GM03348 (cell line): ENCODE results near the gene HES5.

Source experiments
- DNase-seq: peaks from one replicate; pipeline ENCODE4 v3.0.0; 2012; ENCODE audit warnings: low spot score

HES5 gene

GRCh38 chr1:2499986-2500596 is 30.0 kb downstream of the HES5 start:
- DNase-seq, result no peak

- no peak for DNase-seq
Observed at GRCh38 chr1:2499260-2499659, 30.8 kb downstream of the HES5 start.

- DNase-seq, result no peak
Observed at GRCh38 chr1:2498648-2499047, 31.4 kb downstream of the HES5 start.

GRCh38 chr1:2497891-2498290 is 32.2 kb downstream of the HES5 start:
- no peak for DNase-seq

- DNase-seq, result no peak
Observed at GRCh38 chr1:2496746-2497145, 33.3 kb downstream of the HES5 start.

- DNase-seq, result no peak
Observed at GRCh38 chr1:2496087-2496622, 33.9 kb downstream of the HES5 start.

- DNase-seq, result no peak
Observed at GRCh38 chr1:2495546-2495945, 34.5 kb downstream of the HES5 start.

GRCh38 chr1:2495026-2495425 is 35.0 kb downstream of the HES5 start:
- DNase-seq, result no peak

- DNase-seq, result peak; percentile 76
Observed at GRCh38 chr1:2494323-2494693, 35.8 kb downstream of the HES5 start.

GRCh38 chr1:2493691-2494322 is 36.3 kb downstream of the HES5 start:
- no peak for DNase-seq

GRCh38 chr1:2493218-2493617 is 36.8 kb downstream of the HES5 start:
- no peak for DNase-seq

- DNase-seq, result no peak
Observed at GRCh38 chr1:2492091-2492490, 38.0 kb downstream of the HES5 start.

GRCh38 chr1:2489615-2490014 is 40.4 kb downstream of the HES5 start:
- no peak for DNase-seq

GRCh38 chr1:2488688-2489087 is 41.4 kb downstream of the HES5 start:
- no peak for DNase-seq

GRCh38 chr1:2486558-2486957 is 43.5 kb downstream of the HES5 start:
- no peak for DNase-seq

- no peak for DNase-seq
Observed at GRCh38 chr1:2486041-2486440, 44.0 kb downstream of the HES5 start.

- no peak for DNase-seq
Observed at GRCh38 chr1:2483970-2484369, 46.1 kb downstream of the HES5 start.

- DNase-seq, result no peak
Observed at GRCh38 chr1:2483026-2483425, 47.0 kb downstream of the HES5 start.

- DNase-seq, result no peak
Observed at GRCh38 chr1:2482588-2482987, 47.5 kb downstream of the HES5 start.

GRCh38 chr1:2481885-2482284 is 48.2 kb downstream of the HES5 start:
- no peak for DNase-seq

GRCh38 chr1:2480986-2481364 is 49.1 kb downstream of the HES5 start:
- no peak for DNase-seq

GRCh38 chr1:2480236-2480985 is 49.7 kb downstream of the HES5 start:
- no peak for DNase-seq

GRCh38 chr1:2479618-2480017 is 50.4 kb downstream of the HES5 start:
- DNase-seq, result no peak
